HepG2 (cell line): ENCODE data around the gene RNF25. TPM values are rescaled to one million over a fixed set of nuclear protein-coding genes. Genes with fewer than 3 reads are reported as not detected.
A peak's percentile ranks its signal among the peaks of the same experiment; 100 is the strongest.

Experiments used
- ATAC-seq: fragments of 200-7000 bp; cut with Tn5 transposase; 3 replicates; pipeline ENCODE4 v1.9.1; 2020; ENCODE audit warnings: mild to moderate bottlenecking, moderate library complexity
- BruUV-seq: library from RNA; stranded (reverse); fragments of 400-500 nt; replicated peaks from 2 replicates; lab custom pipeline; 2021; lab: Mats Ljungman, UMichigan
- CTCF ChIA-PET: fragments of 300-600 bp; formaldehyde crosslinking; extraction: SDS; loops from one replicate; lab custom pipeline; 2021; ENCODE audit warnings: low total read pairs, inconsistent platforms, low intra/inter-chr PET ratio; lab: Yijun Ruan, JAX
- POLR2A ChIA-PET: fragments of 350-600 bp; sonication (Branson Sonifier 250); formaldehyde crosslinking; loops from one replicate; lab custom pipeline; 2020; ENCODE audit warnings: antibody characterized with exemption, inconsistent platforms; lab: Yijun Ruan, JAX
- DNase-seq: peaks from one replicate; pipeline ENCODE4 v3.0.0-alpha.2; 2015; ENCODE audit warnings: low spot score
- FAIRE-seq: peaks from 3 replicates; lab custom pipeline; 2011; peaks lifted over from hg19 to GRCh38; lab: Jason Lieb, UNC
- H2AFZ ChIP-seq: one replicate; pipeline ENCODE4 v1.6.1; 2011; ENCODE audit warnings: low read length, inconsistent platforms
- H3K27ac ChIP-seq: fragments of 300-600 bp; 3 replicates; pipeline ENCODE4 v1.8.0; 2011; ENCODE audit warnings: mixed run types, mild to moderate bottlenecking, mixed read lengths, low read length, inconsistent platforms; ENCODE audit not compliant: insufficient read depth; ENCODE audit errors: extremely low read length
- H3K27me3 ChIP-seq, 2 experiments: fragments of 200-600 bp in 1 of 2; 2 replicates in 1 of 2; 3 replicates in 1 of 2; pipeline versions ENCODE4 v1.6.0 to v1.8.0; 2011; ENCODE audit warnings: low read length in 2 of 2, mild to moderate bottlenecking in 2 of 2, moderate library complexity in 2 of 2, inconsistent platforms in 1 of 2; ENCODE audit not compliant: insufficient read depth in 2 of 2, control insufficient read depth in 1 of 2
- H3K36me3 ChIP-seq, 2 experiments: fragments of 200-600 bp in 1 of 2; replicated peaks in 1 of 2; 2 replicates in 1 of 2; 3 replicates in 1 of 2; pipeline versions ENCODE4 v1.5.1 to v1.8.0; 2011; ENCODE audit warnings: low read length in 2 of 2, inconsistent platforms in 1 of 2; ENCODE audit not compliant: insufficient read depth in 2 of 2, control insufficient read depth in 1 of 2
- H3K4me1 ChIP-seq: 2 replicates; pipeline ENCODE4 v1.5.1; 2012; ENCODE audit warnings: low read length, inconsistent platforms; ENCODE audit not compliant: insufficient read depth
- H3K4me2 ChIP-seq: 2 replicates; pipeline ENCODE4 v1.6.0; 2011; ENCODE audit warnings: low read depth, low read length, inconsistent platforms
- H3K4me3 ChIP-seq, 3 experiments: fragments of 200-600 bp in 1 of 3; sonication (generic), shearing (Covaris generic) in 1 of 3; replicated peaks in 1 of 3; 2 replicates each; pipeline ENCODE4 v1.5.1; 2011 to 2016; ENCODE audit warnings: low read length in 3 of 3, inconsistent platforms in 2 of 3, low read depth in 2 of 3, mild to moderate bottlenecking in 2 of 3, control low read depth in 1 of 3, mixed read lengths in 1 of 3; ENCODE audit not compliant: insufficient read depth in 1 of 3
- H3K79me2 ChIP-seq: one replicate; pipeline ENCODE4 v1.6.1; 2011; ENCODE audit warnings: low read length, inconsistent platforms; ENCODE audit not compliant: insufficient read depth
- H3K9ac ChIP-seq: 2 replicates; pipeline ENCODE4 v1.6.0; 2011; ENCODE audit warnings: mild to moderate bottlenecking, low read depth, low read length, inconsistent platforms; ENCODE audit not compliant: insufficient read depth
- H3K9me3 ChIP-seq: 2 replicates; pipeline ENCODE4 v1.5.1; 2012; ENCODE audit warnings: mild to moderate bottlenecking, low read length
- H4K20me1 ChIP-seq: 2 replicates; pipeline ENCODE4 v1.6.0; 2011; ENCODE audit warnings: inconsistent platforms, mild to moderate bottlenecking, low read length, moderate library complexity; ENCODE audit not compliant: insufficient read depth
- AGO2 ChIP-seq: fragments of 200-400 bp; formaldehyde crosslinking; optimal IDR thresholded peaks from 2 replicates; pipeline ENCODE3; 2017; ENCODE audit warnings: mild to moderate bottlenecking, low read depth, low read length, moderate library complexity
- ARNT ChIP-seq: fragments of 450-650 bp; IDR thresholded peaks from 2 replicates; pipeline ENCODE4 v1.6.1; 2017
- HNRNPL ChIP-seq: fragments of 200-400 bp; formaldehyde crosslinking; IDR thresholded peaks from 2 replicates; pipeline ENCODE4 v1.6.1; 2017; ENCODE audit warnings: mild to moderate bottlenecking, low read depth, low read length
- ISL2 ChIP-seq: sonication (generic); formaldehyde crosslinking; IDR thresholded peaks from 2 replicates; pipeline ENCODE4 v1.5.0; 2020; ENCODE audit warnings: missing genetic modification reagents
- MED8 ChIP-seq: sonication (generic); formaldehyde crosslinking; IDR thresholded peaks from 2 replicates; pipeline ENCODE4 v1.8.1; 2023; ENCODE audit warnings: mild to moderate bottlenecking, missing genetic modification reagents; ENCODE audit not compliant: insufficient replicate concordance
- POLR2AphosphoS5 ChIP-seq: IDR thresholded peaks from 2 replicates; pipeline ENCODE4 v1.6.1; 2012; ENCODE audit warnings: low read depth, low read length
- RBFOX2 ChIP-seq: fragments of 200-400 bp; formaldehyde crosslinking; IDR thresholded peaks from 2 replicates; pipeline ENCODE4 v1.6.1; 2017; ENCODE audit warnings: low read depth, mild to moderate bottlenecking, low read length
- TSC22D2 ChIP-seq: sonication (generic); formaldehyde crosslinking; IDR thresholded peaks from 2 replicates; pipeline ENCODE4 v1.5.1; 2020; ENCODE audit warnings: missing genetic modification reagents, mild to moderate bottlenecking, borderline replicate concordance
- XRCC5 ChIP-seq: fragments of 200-400 bp; formaldehyde crosslinking; optimal IDR thresholded peaks from 2 replicates; pipeline ENCODE3; 2017; ENCODE audit warnings: mild to moderate bottlenecking, low read length
- ZKSCAN8 ChIP-seq: IDR thresholded peaks from 2 replicates; pipeline ENCODE4 v1.6.1; 2016; ENCODE audit warnings: borderline replicate concordance, missing genetic modification reagents, missing compliant biosample characterization
- ZNF382 ChIP-seq: sonication (generic); formaldehyde crosslinking; IDR thresholded peaks from 2 replicates; pipeline ENCODE4 v1.5.0; 2020; ENCODE audit warnings: missing genetic modification reagents, mild to moderate bottlenecking, borderline replicate concordance
- WGBS: methylation state at CpG from one replicate; pipeline ENCODE4 v1.1.6; 2017; ENCODE audit warnings: low lambda C conversion rate; 5-methylcytosine and 5-hydroxymethylcytosine counted together
- in situ Hi-C: cut with HindIII; loops from 2 replicates; pipeline ENCODE4 v1.10.0; 2017; ENCODE audit warnings: low pct_unique_long_range_greater_than_20kb; ENCODE audit not compliant: extremely low pct_ligation_motif_present
- intact Hi-C: fragments of 100-400 bp; cut with micrococcal nuclease; formaldehyde crosslinking; loops from one replicate; pipeline ENCODE4 v1.10.0; 2022; ENCODE audit not compliant: unreplicated experiment
- polyA plus RNA-seq, 8 experiments: library from polyadenylated mRNA; depleted of rRNA in 3 of 8; stranded (reverse) in 7 of 8; unstranded in 1 of 8; fragments of >200 nt; fragmentation: Illumina TruSeq in 4 of 8; extraction: Trizol in 4 of 8; gene quantifications; 2 replicates each; pipeline versions ENCODE4 v1.2.1 to v1.2.3, GENCODE V29; 2011 to 2016; ENCODE audit warnings: low read depth in 4 of 8, missing spikeins in 1 of 8, mixed read lengths in 1 of 8; ENCODE audit not compliant: insufficient read depth in 1 of 8
- total RNA-seq, 5 experiments: library from RNA; depleted of rRNA; stranded (reverse); fragments of >200 nt; fragmentation: Illumina TruSeq; extraction: Trizol; gene quantifications; 2 replicates each; pipeline ENCODE4 v1.2.3, GENCODE V29; 2016; ENCODE audit warnings: low read depth in 1 of 5

The RNF25 gene
- total and polyA plus RNA-seq, 2 of the 13 experiments (the other 11 are each of a cell fraction or from before 2014, with no cell fraction given), result 37.0 to 87.6 TPM

DNA sequence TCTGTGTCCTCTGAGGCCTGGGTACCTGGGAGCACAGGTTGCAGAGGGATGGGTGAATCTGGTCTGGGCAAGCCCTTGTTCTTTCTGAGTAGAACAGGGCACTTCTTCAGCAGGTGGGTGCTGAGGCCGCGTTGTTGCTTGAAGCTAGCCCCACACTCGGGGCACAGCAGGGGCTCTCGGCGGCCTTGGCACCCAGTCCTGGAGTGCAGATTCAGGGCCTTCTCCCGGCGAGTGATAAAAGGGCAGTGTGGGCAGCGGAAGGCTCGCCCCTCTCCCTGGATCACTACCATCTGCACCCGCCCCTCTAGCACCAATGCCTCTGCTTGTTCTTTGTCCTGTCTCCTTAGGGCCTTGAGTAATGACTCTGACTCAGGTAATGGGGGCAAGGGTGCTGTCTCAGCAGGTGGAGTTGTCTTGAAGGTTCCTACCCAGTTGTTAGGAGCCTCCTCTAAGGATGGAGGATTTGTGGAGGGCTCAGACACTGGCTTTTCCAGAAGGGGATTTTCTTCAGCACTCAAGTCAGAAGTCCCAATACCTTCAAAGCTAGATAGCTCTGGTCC, 28.0 kb downstream of the RNF25 start:
- H2AFZ ChIP-seq, result no peak overlapping the region
- WGBS, result 96% methylated on average over 10 of the region's 10 CpGs
- H4K20me1 ChIP-seq, result no peaks in the 10 kb centered on the region
- POLR2A ChIA-PET, result interaction anchor here (1.0 kb wide), 1 partner anchor 16 kb away, joined by 3 read pairs; the partner anchor contains the start of genes BCS1L and ZNF142
- TF ChIP-seq POLR2AphosphoS5 (peak; percentile 23; the same call in 1 of the 2 replicates), ISL2 (CRISPR knock-in tag) (no peak), ARNT (no peak), ZKSCAN8 (no peak), XRCC5 (no peak)
- BruUV-seq, result no TSS peak
- DNase-seq (no peak), FAIRE-seq (no peak), ATAC-seq (no peak; the same call in 2 of the 3 replicates)
- no peaks in the 10 kb centered on the region for H3K9me3 ChIP-seq
- in situ Hi-C loops (no loop called here), intact Hi-C loops (no loop called here)
- CTCF ChIA-PET, result no interaction called here
- peaks cover 11% of the 10 kb centered on the region; the same call in 1 of the 2 replicates for H3K4me1 ChIP-seq
- H3K27me3 ChIP-seq, result no peaks in the 10 kb centered on the region
- no peak overlapping the region for H3K4me3 ChIP-seq
- peaks cover 46 to 74% of the 10 kb centered on the region in 2 experiments for H3K36me3 ChIP-seq
- H3K9ac ChIP-seq, result no peak overlapping the region
- H3K79me2 ChIP-seq, result no peaks in the 10 kb centered on the region
- no peak overlapping the region for H3K4me2 ChIP-seq
- H3K27ac ChIP-seq, result no peak overlapping the region

GRCh38 chr2:218642786-218643185, 29.0 kb downstream of the RNF25 start:
- intact Hi-C loops, result no loop called here
- FAIRE-seq, result no peak
- H3K36me3 ChIP-seq, result peaks cover 48 to 74% of the 10 kb centered on the region in 2 experiments

More at GRCh38 chr2:218642786-218643185, 29.0 kb downstream of the RNF25 start:
- Histone ChIP-seq H2AFZ (no peak overlapping the region), H3K9me3 (no peaks in the 10 kb centered on the region), H3K27me3 (no peaks in the 10 kb centered on the region), H3K27ac (no peak overlapping the region), H3K4me1 (peaks cover 11% of the 10 kb centered on the region; the same call in 1 of the 2 replicates), H3K79me2 (no peaks in the 10 kb centered on the region), H4K20me1 (no peaks in the 10 kb centered on the region), H3K4me3 (no peak overlapping the region), H3K9ac (no peak overlapping the region), H3K4me2 (no peak overlapping the region)
- in situ Hi-C loops, result no loop called here
- TF ChIP-seq ZNF382 (CRISPR knock-in tag) (no peak), TSC22D2 (no peak), AGO2 (peak; percentile 20), RBFOX2 (0 out of 2 replicates have a peak, but pooled peaks have one; percentile 19), HNRNPL (no peak), MED8 (CRISPR knock-in tag) (peak; percentile 16)
- 86% methylated on average over 11 of the region's 17 CpGs for WGBS
- ChIA-PET CTCF (no interaction called here), POLR2A (interaction anchor here (1.0 kb wide), 1 partner anchor 17 kb away, joined by 3 read pairs; the partner anchor contains the start of genes BCS1L and ZNF142)
- BruUV-seq, result no TSS peak
- DNase-seq (no peak), ATAC-seq (peak; percentile 12; the same call in 2 of the 3 replicates)
